Transverse colon (tissue), 4 donors: ENCODE results near the gene CRYGN.

Experiments
- CTCF ChIP-seq, 5 experiments: fragments of 200-600 bp in 3 of 5; fragments of 450-650 bp in 2 of 5; sonication (generic) in 3 of 5; IDR thresholded peaks; 1 replicate in 2 of 5; 2 replicates in 3 of 5; pipeline ENCODE4 v1.5.1; 2016 to 2017; ENCODE audit warnings: antibody characterized with exemption in 5 of 5, inconsistent platforms in 3 of 5, mild to moderate bottlenecking in 2 of 5, moderate library complexity in 1 of 5
- POLR2A ChIP-seq: fragments of 450-650 bp; IDR thresholded peaks from one replicate; pipeline ENCODE4 v1.6.1; 2016; ENCODE audit warnings: antibody characterized with exemption, mild to moderate bottlenecking, moderate library complexity
- POLR2AphosphoS5 ChIP-seq, 3 donors: sonication (generic); formaldehyde crosslinking; IDR thresholded peaks; one replicate each; pipeline ENCODE4 v1.6.1; 2016; ENCODE audit warnings: antibody characterized with exemption in 3 of 3

- TF ChIP-seq POLR2AphosphoS5 (IDR thresholded peaks at IDR 0.05), result no peak
- no peak for TF ChIP-seq CTCF (IDR thresholded peaks at IDR 0.05)
- no peak for TF ChIP-seq POLR2A
Measured at GRCh38 chr7:151457534-151457933, 17.6 kb upstream of the CRYGN start.
